Mucosa of gallbladder (tissue), 1 donor: ENCODE results near the gene TFDP3. TPM values are rescaled to one million over a fixed set of nuclear protein-coding genes. Genes with fewer than 3 reads are reported as not detected.

Experiments used
- DNase-seq: peaks from one replicate; pipeline ENCODE4 v3.0.0-alpha.2; 2020; ENCODE audit warnings: low spot score
- total RNA-seq: library from RNA; stranded (reverse); gene quantifications from one replicate; pipeline ENCODE4 v1.2.1, GENCODE V29; 2021
- donor health status: DM: no; HTN: no; CAD: no.

TFDP3 gene
- total RNA-seq, 1 donor from 2014 or later = not detected

GRCh38 chrX:133185938-133186337 is 32.2 kb downstream of the TFDP3 start:
- peak; percentile 44 for DNase-seq

DNA sequence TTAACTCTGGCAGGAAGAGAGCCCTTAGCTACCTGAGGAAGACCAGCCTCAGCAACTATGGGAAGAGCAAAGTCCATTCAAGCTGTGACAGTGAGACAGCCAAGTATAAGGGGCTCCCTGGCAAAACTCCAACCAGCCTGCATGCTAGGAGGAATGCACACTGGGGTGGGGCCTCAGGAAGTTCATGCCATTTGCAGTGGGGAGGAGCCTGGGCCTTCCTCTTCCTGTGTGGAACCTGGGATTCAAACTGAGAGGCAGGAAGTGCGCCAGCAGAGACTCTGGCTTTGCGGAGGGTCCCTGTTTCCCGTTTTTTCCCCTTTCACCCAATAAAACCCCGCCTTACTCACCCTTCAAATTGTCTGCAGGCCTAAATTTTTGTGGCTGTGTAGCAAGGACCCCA is 33.0 kb downstream of the TFDP3 start:
- DNase-seq = peak; percentile 11

GRCh38 chrX:133183806-133184205 is 34.3 kb downstream of the TFDP3 start:
- no peak for DNase-seq

GRCh38 chrX:133179500-133179899 is 38.7 kb downstream of the TFDP3 start:
- DNase-seq = no peak

DNA sequence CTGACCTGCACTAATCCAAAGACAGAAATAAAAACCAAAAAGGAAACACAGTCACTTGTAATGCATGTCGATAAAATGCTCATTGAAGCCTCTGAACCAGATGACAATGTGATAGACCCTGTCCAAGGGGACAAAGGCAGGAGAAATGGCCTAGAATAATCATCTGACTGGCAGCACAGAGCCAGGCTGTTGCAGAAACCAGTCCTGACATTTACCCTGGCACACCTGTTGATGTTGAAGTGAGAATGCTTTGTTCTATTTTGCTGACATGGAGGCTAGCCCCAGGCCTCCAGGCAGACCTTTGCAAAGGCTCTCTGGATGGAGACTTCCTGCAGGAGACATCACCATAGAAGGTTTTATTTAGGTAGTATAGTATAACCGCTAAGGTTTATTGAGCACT is 41.0 kb downstream of the TFDP3 start:
- no peak for DNase-seq

GRCh38 chrX:133175605-133176004 is 42.5 kb downstream of the TFDP3 start:
- no peak for DNase-seq

- no peak for DNase-seq
These were observed 43.0 kb downstream of the TFDP3 start for GRCh38 chrX:133175162-133175561.

GRCh38 chrX:133171962-133172708 is 46.0 kb downstream of the TFDP3 start:
- DNase-seq = no peak

Other genes with a start within 250 kb of the TFDP3 start
- gene USP26, start 121.2 kb downstream of the TFDP3 start, total RNA-seq = not detected
- gene GPC4, start 197.1 kb upstream of the TFDP3 start, total RNA-seq = 38.9 TPM